ENCODE data around the gene ENGASE. TPM values are rescaled to one million over a fixed set of nuclear protein-coding genes. Genes with fewer than 3 reads are reported as not detected.
A peak's percentile ranks its signal among the peaks of the same experiment; 100 is the strongest.

The ENGASE gene
- total and polyA plus RNA-seq, 2 of the 8 experiments (the other 6 are each of a cell fraction or from before 2014, with no cell fraction given) = 9.3 to 36.1 TPM

DNA sequence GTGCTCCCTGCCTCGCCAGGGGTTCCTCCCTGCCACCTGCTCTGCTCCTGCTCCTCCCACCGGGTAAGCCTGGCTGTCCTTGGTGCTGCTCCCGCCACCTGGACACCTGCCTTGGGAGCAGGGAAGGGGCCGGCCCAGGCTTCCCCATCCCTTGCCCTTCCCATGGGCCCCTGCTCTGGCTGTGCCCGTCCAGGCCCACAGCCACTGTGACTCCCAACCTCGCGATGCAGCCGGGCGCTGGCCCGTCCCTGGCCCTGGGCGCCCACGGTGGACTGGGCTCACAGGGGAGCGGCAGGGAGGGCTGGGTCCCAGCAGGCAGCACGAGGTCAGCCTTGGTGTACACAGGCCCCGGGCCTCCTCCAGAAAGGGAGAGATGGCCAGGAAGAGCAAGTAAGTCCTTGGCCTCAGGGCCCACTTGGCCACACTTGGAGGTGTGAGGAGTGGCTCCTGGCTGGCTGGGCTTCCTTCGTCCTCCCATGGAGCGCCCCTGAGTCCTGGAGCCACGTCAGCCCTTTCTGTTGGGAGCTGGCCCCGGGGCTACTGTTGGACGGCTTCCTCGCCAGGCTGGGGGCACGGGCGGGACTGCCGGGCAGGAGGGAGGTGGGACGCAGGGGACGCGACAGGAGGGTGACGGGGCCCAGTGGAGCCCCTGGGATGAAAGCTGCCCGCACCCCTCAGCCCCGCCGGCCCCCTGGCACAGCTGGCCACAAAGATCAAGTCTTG, 15.3 kb downstream of the ENGASE start:
- peak overlapping the region; percentile 51; the same call in 1 of the 2 replicates for H4K8ac ChIP-seq (ENCODE audit: extremely low read depth, insufficient read depth, low read length)
- no peak overlapping the region for H3K56ac ChIP-seq (replicated peaks; ENCODE audit: insufficient read length, low read depth, low read length)
- no peak overlapping the region for H2BK120ac ChIP-seq (replicated peaks; ENCODE audit: low read depth, low read length)
- no peak overlapping the region for H3K18ac ChIP-seq (ENCODE audit: extremely low read depth, low read length)
- no peaks in the 10 kb centered on the region for H3K9me3 ChIP-seq (ENCODE audit: insufficient read depth in 2 of 2, low read depth in 1 of 2, low read length in 1 of 2)
- CTCF ChIA-PET (ENCODE audit: partially characterized antibody) = interaction anchor here (0.7 to 11.5 kb wide), 13 partner anchors 8 to 311 kb away, joined by 3 to 291 read pairs (median 15); no protein-coding TSS in a partner anchor
- DNase-seq (ENCODE audit: low read depth in 1 of 2, low spot score in 2 of 2) = no peak
- H3K79me2 ChIP-seq (ENCODE audit: control insufficient read depth in 1 of 2, insufficient read depth in 2 of 2, low read length in 2 of 2) = no peaks in the 10 kb centered on the region
- H3K4me3 ChIP-seq (ENCODE audit: extremely low read depth in 1 of 4, insufficient read depth in 2 of 4, low read depth in 3 of 4, low read length in 4 of 4) = no peak overlapping the region
- no peak overlapping the region for H3K27ac ChIP-seq (ENCODE audit: low read depth, low read length)
- no peak overlapping the region for H3K23ac ChIP-seq (ENCODE audit: insufficient read length)
- H4K5ac ChIP-seq (ENCODE audit: insufficient read length, low read depth, low read length) = no peak overlapping the region
- H2BK15ac ChIP-seq (ENCODE audit: low read length) = no peak overlapping the region
- H3K79me1 ChIP-seq (ENCODE audit: low read depth, low read length) = no peaks in the 10 kb centered on the region
- H3K27me3 ChIP-seq (replicated peaks in 1 of 4; ENCODE audit: control insufficient read depth in 3 of 4, extremely low read depth in 1 of 4, insufficient read depth in 3 of 4, low read length in 3 of 4) = no peaks in the 10 kb centered on the region
- POLR2A ChIA-PET (ENCODE audit: partially characterized antibody) = interaction anchor here (0.8 kb wide), 1 partner anchor 18 kb away, joined by 4 read pairs; no protein-coding TSS in a partner anchor
- H2AFZ ChIP-seq (ENCODE audit: low read length) = no peak overlapping the region
- no peak overlapping the region for H3K14ac ChIP-seq (ENCODE audit: insufficient read length)
- WGBS, 2 experiments (ENCODE audit: extremely low coverage in 1 of 2, insufficient coverage in 1 of 2, insufficient read length in 1 of 2, insufficient replicate concordance in 2 of 2, low coverage in 1 of 2, low lambda C conversion rate in 2 of 2, missing lambda C conversion rate in 1 of 2) = 88% methylated on average over 18 of the region's 31 CpGs; no CpG with 5 or more reads in 1 of the 2 experiments
- no peak for FAIRE-seq
- H3K23me2 ChIP-seq (ENCODE audit: low read depth, low read length) = no peaks in the 10 kb centered on the region
- H3K4me2 ChIP-seq (ENCODE audit: insufficient read depth in 1 of 2, low read depth in 2 of 2, low read length in 2 of 2) = no peak overlapping the region
- H3K4ac ChIP-seq (replicated peaks; ENCODE audit: insufficient read length, low read depth, low read length) = no peak overlapping the region
- H4K20me1 ChIP-seq (replicated peaks in 1 of 2; ENCODE audit: control insufficient read depth in 1 of 2, insufficient read depth in 2 of 2, low read length in 2 of 2) = peaks cover 3 to 8% of the 10 kb centered on the region in 2 experiments
- no peaks in the 10 kb centered on the region for H3K4me1 ChIP-seq (replicated peaks in 1 of 4; ENCODE audit: control insufficient read depth in 3 of 4, insufficient read depth in 4 of 4, low read length in 3 of 4)
- no peak overlapping the region; the same call in 1 of the 2 replicates for H2AK5ac ChIP-seq (ENCODE audit: low read depth, low read length)
- no peak overlapping the region for H4K91ac ChIP-seq (replicated peaks; ENCODE audit: insufficient read length, low read length)
- no peak overlapping the region for H2BK12ac ChIP-seq (ENCODE audit: low read depth, low read length)
- H2BK20ac ChIP-seq (ENCODE audit: low read length) = no peak overlapping the region
- H2BK5ac ChIP-seq (ENCODE audit: low read depth, low read length) = no peak overlapping the region
- H3K9ac ChIP-seq (replicated peaks in 1 of 4; ENCODE audit: extremely low read depth in 1 of 4, low read depth in 3 of 4, low read length in 3 of 4) = no peak overlapping the region
- H3K36me3 ChIP-seq (ENCODE audit: control insufficient read depth in 2 of 4, insufficient read depth in 4 of 4, low read length in 3 of 4) = peaks cover 0 to 6% (median 0%) of the 10 kb centered on the region in 4 experiments; a peak in 2 of 8 replicates
- TF ChIP-seq NRF1 (IDR thresholded peaks at IDR 0.05; ENCODE audit: low read depth, low read length) = no peak
- TF ChIP-seq JUND (IDR thresholded peaks at IDR 0.05; ENCODE audit: low read length) = no peak
- no peak for TF ChIP-seq RAD21 (IDR thresholded peaks at IDR 0.05 in 1 of 2, conservative IDR thresholded peaks at IDR 0.05 in 1 of 2; ENCODE audit: low read depth in 2 of 2, low read length in 2 of 2)
- no peak for TF ChIP-seq RBBP5 (IDR thresholded peaks at IDR 0.05; ENCODE audit: borderline replicate concordance, low read depth, low read length)
- TF ChIP-seq TAF1 (IDR thresholded peaks at IDR 0.05; ENCODE audit: low read depth, low read length) = no peak
- TF ChIP-seq MAFK (IDR thresholded peaks at IDR 0.05; ENCODE audit: low read depth, low read length) = no peak
- TF ChIP-seq, protein P1, sequence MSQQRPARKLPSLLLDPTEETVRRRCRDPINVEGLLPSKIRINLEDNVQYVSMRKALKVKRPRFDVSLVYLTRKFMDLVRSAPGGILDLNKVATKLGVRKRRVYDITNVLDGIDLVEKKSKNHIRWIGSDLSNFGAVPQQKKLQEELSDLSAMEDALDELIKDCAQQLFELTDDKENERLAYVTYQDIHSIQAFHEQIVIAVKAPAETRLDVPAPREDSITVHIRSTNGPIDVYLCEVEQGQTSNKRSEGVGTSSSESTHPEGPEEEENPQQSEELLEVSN (IDR thresholded peaks at IDR 0.05) = no peak
- no peak for TF ChIP-seq RFX5 (IDR thresholded peaks at IDR 0.05; ENCODE audit: borderline replicate concordance, low read depth, low read length)
- TF ChIP-seq POLR2A (IDR thresholded peaks at IDR 0.05; ENCODE audit: control extremely low read depth in 1 of 2, low read depth in 2 of 2, low read length in 2 of 2) = no peak
- TF ChIP-seq SP4 (IDR thresholded peaks at IDR 0.05; ENCODE audit: low read length) = no peak
- no peak for TF ChIP-seq KDM4A (IDR thresholded peaks at IDR 0.05; ENCODE audit: low read depth, low read length, severe bottlenecking)
- TF ChIP-seq HDAC2 (IDR thresholded peaks at IDR 0.05; ENCODE audit: borderline replicate concordance in 1 of 2, low read depth in 2 of 2, low read length in 2 of 2) = no peak
